GM12892 (cell line): ENCODE measurements around the gene SIPA1L3.

Source experiments
- POLR2A ChIP-seq: IDR thresholded peaks from 2 replicates; pipeline ENCODE4 v1.6.1; 2011; ENCODE audit warnings: low read depth, low read length, control low read depth
- POLR2AphosphoS5 ChIP-seq: IDR thresholded peaks from 2 replicates; pipeline ENCODE4 v1.6.1; 2011; ENCODE audit warnings: low read depth, low read length, control low read depth
- TAF1 ChIP-seq: IDR thresholded peaks from 2 replicates; pipeline ENCODE4 v1.6.1; 2011; ENCODE audit warnings: low read depth, mild to moderate bottlenecking, control low read depth, low read length, borderline replicate concordance

DNA sequence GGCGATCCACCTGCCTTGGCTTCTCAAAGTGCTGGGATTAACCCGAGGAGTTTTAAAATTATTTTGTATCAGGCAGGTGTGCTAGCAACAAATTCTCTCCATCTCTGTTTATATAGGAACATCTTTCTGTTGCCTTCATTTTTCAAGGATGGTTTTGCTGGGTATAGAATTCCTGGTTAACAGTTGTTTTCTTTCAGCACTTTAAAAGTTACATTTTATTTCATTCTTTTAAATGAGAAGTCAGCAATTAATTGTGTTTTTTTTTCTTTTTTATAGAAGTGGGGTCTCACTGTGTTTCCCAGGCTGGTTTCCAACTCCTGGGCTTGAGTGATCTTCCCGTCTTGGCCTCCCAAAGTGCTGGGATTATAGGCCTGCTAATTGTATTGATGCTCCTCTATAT is 273.1 kb downstream of the SIPA1L3 start:
- TF ChIP-seq POLR2A = no peak
- no peak for TF ChIP-seq POLR2AphosphoS5
- TF ChIP-seq TAF1 = no peak
